ENCODE results near the gene IRAK1. TPM values are rescaled to one million over a fixed set of nuclear protein-coding genes. Genes with fewer than 3 reads are reported as not detected.

IRAK1 gene
- total and polyA plus RNA-seq, 2 donors, result 9.5 to 67.2 TPM

DNA sequence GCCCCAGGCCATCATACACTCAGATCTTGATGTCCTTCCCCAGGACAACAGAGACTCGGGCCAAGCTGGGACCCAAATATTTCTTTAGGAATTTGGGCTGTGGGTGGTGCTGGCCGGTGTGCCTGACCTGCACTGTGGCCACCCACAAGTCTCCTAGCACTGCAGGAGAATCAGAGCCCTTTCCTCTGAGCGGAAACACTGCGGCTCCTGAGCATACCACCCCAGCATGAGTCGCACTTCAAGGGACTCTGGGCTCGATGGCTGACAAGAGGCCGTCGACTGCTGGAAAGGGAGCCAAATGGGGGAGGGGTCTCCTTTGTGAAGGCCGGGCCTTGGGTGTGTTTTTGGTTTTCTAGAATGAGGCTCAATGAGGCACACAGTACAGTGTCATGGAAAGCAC lies 13.0 kb upstream of the IRAK1 start:
- 58% methylated on average over 9 of the region's 9 CpGs for WGBS
- no peak for DNase-seq (ENCODE audit: extremely low spot score)
- no peak overlapping the region for H3K27ac ChIP-seq (ENCODE audit: low read depth)
- H3K4me1 ChIP-seq (ENCODE audit: insufficient read depth), result no peaks in the 10 kb centered on the region
- no peak overlapping the region for H3K4me3 ChIP-seq (ENCODE audit: low read depth, low read length)
- no peaks in the 10 kb centered on the region for H3K36me3 ChIP-seq (ENCODE audit: insufficient read depth)

DNA sequence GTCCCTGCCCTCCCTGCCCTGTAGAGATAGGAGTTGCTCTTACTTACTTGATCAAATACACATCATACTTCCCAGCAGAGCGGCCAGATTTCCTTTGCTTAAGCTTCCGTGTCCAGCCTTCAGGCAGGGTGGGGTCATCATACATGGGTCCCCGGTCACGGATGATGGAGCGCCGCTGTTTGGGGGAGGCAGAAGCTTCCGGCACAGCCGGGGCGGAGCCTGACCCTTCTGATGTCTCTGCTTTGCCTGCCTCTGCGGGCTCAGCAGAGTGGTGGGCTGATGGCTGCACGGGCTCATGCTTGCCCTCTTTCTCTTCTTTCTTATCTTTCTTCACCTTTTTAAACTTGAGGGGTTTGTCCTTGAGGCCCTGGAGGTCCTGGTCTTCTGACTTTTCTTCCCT lies 12.5 kb upstream of the IRAK1 start:
- Histone ChIP-seq H3K36me3 (ENCODE audit: insufficient read depth) (no peaks in the 10 kb centered on the region), H3K27ac (ENCODE audit: low read depth) (no peak overlapping the region), H3K4me3 (ENCODE audit: low read depth, low read length) (no peak overlapping the region), H3K4me1 (ENCODE audit: insufficient read depth) (no peaks in the 10 kb centered on the region)
- WGBS, result 91% methylated on average over 11 of the region's 11 CpGs
- DNase-seq (ENCODE audit: extremely low spot score), result no peak

DNA sequence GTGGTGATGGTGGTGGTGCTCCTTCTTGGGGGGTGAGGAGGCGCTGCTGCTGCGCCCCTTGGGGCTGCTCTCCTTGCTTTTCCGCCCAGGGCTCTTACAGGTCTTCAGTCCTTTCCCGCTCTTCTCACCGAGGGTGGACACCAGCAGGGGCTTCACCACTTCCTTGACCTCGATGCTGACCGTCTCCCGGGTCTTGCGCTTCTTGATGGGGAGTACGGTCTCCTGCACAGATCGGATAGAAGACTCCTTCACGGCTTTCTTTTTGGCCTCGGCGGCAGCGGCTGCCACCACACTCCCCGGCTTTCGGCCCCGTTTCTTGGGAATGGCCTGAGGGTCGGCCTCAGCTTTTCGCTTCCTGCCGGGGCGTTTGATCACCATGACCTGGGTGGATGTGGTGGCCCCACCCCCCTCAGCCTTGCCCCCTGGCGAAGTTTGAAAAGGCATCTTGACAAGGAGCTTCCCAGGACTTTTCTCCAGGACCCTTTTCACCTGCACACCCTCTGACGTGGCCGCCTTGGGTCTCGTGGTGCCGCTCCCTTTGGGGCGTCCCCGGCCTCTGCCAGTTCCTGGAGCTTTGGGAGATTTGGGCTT lies 11.1 kb upstream of the IRAK1 start:
- no peak overlapping the region for H3K27ac ChIP-seq (ENCODE audit: low read depth)
- H3K4me3 ChIP-seq (ENCODE audit: low read depth, low read length), result no peak overlapping the region
- 90% methylated on average over 29 of the region's 29 CpGs for WGBS
- DNase-seq (ENCODE audit: extremely low spot score), result no peak
- H3K36me3 ChIP-seq (ENCODE audit: insufficient read depth), result no peaks in the 10 kb centered on the region
- H3K4me1 ChIP-seq (ENCODE audit: insufficient read depth), result no peaks in the 10 kb centered on the region

DNA sequence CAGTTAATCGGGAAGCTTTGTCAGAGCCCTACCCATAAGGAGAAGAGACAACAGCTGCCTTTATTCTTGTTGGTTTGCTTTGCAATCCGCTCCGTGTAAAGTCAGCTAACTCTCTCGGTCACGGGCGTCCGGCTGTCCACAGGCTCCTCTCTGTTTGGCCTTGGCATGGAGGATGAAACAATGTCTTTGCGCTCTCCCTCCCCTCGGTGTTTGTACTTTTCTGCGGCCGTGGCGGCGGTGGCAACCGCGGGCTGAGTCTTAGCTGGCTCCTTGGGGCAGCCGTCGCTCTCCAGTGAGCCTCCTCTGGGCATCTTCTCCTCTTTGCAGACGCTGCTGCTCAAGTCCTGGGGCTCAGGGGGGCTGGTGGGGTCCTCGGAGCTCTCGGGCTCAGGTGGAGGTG lies 10.6 kb upstream of the IRAK1 start:
- no peak for DNase-seq (ENCODE audit: extremely low spot score)
- Histone ChIP-seq H3K4me1 (ENCODE audit: insufficient read depth) (no peaks in the 10 kb centered on the region), H3K27ac (ENCODE audit: low read depth) (no peak overlapping the region), H3K36me3 (ENCODE audit: insufficient read depth) (no peaks in the 10 kb centered on the region), H3K4me3 (ENCODE audit: low read depth, low read length) (no peak overlapping the region)
- WGBS, result 91% methylated on average over 20 of the region's 20 CpGs

DNA sequence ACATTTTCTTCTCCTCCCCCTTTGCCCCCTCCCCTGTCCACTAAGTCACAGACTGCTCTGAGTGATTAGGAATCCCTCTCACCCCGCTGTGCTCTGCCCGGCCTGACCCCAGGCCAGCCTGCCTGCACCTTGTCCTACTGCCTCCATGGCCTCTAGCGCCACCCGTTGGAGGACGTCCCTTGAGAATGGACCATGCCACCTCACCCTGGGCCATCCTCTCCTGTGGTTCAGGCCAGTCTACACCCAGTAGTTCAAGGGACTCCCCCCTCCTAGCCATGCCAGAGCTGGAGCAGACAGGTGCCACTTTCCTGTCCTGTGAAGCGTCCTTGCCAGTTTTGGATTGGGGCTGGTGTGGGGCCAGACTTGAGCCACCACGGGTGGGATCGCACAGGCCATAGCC lies 9.7 kb upstream of the IRAK1 start:
- Histone ChIP-seq H3K36me3 (ENCODE audit: insufficient read depth) (no peaks in the 10 kb centered on the region), H3K4me3 (ENCODE audit: low read depth, low read length) (no peak overlapping the region), H3K27ac (ENCODE audit: low read depth) (no peak overlapping the region), H3K4me1 (ENCODE audit: insufficient read depth) (no peaks in the 10 kb centered on the region)
- no peak for DNase-seq (ENCODE audit: extremely low spot score)
- 89% methylated on average over 8 of the region's 8 CpGs for WGBS

DNA sequence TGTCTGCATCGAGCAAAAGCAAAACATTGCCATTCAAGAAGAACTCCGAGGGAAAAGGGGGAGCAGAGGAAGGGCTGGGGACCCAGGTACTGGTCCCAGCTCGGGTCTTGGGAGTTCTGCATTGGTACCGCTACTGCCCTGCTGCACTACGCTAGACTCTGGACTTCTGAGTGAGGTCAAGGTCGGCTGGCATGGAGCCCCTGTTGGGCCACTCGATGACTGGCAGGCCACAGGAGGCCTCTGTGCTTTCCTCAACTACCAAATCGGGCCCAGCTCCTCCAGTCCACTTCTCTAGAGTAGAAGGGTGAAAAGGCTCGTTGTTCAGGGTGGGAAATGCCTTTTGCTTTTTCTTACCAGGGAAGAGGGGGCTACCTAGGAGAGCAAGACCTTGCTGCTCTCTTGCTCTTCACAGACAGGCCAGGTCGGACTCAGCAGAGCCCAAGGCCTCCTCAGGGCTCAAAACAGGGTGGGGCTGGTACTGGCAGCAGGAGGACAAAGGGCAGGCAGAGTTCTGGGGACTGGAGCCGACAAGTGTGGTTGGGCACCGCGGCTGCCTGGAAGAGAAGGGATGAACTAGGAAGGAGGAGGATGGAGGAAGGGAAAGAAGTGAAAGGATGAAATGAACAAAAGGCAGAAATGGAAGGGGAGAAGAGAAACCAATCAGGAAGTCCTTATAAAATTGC lies 8.9 kb upstream of the IRAK1 start:
- no peaks in the 10 kb centered on the region for H3K4me1 ChIP-seq (ENCODE audit: insufficient read depth)
- WGBS, result 79% methylated on average over 13 of the region's 13 CpGs
- no peaks in the 10 kb centered on the region for H3K36me3 ChIP-seq (ENCODE audit: insufficient read depth)
- DNase-seq (ENCODE audit: extremely low spot score), result no peak
- no peak overlapping the region for H3K4me3 ChIP-seq (ENCODE audit: low read depth, low read length)
- no peak overlapping the region for H3K27ac ChIP-seq (ENCODE audit: low read depth)

DNA sequence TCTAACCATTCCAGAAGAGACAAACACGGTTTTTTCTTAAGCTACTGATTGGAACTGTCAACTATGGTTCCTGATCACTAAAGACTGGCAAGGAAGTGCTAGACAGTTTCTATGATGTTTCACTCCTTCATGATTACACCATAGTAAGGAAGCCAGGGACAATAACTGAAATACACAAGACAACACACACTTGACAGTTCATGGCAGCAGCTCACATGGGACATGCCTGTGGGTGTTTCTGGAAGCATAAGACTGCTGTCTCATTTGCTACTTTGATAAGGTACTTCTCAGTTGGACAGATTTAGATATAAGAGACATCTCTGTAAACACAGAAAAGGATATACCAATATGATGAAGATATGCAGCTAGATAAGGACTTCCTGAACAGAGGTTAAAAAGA lies 8.3 kb upstream of the IRAK1 start:
- 72% methylated on average over 1 of the region's 1 CpG for WGBS
- no peaks in the 10 kb centered on the region for H3K36me3 ChIP-seq (ENCODE audit: insufficient read depth)

DNA sequence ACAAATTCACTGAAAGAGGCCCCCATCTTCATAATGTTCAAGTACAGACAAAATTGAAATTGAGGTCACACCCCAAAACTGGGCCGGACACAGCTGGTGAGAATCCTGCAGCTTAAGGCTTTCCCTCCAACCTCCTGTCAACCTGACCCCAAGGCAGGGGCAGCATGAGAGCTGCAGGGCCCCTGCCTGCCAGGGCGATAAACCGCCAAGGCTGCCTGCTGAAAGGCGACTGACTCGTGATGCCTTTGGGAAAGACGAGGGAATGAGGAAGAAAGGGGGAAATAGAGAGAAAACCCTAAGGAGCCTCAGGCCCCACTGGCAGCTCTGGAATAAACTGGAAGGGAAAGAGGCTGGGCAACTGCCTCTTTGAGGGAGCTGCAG lies 7.3 kb upstream of the IRAK1 start:
- 83% methylated on average over 6 of the region's 6 CpGs for WGBS
- no peaks in the 10 kb centered on the region for H3K36me3 ChIP-seq (ENCODE audit: insufficient read depth)

More for the DNA sequence above, 8.3 kb upstream of the IRAK1 start:
- DNase-seq (ENCODE audit: extremely low spot score), result no peak
- Histone ChIP-seq H3K4me1 (ENCODE audit: insufficient read depth) (no peaks in the 10 kb centered on the region), H3K27ac (ENCODE audit: low read depth) (no peak overlapping the region), H3K4me3 (ENCODE audit: low read depth, low read length) (no peak overlapping the region)

DNA sequence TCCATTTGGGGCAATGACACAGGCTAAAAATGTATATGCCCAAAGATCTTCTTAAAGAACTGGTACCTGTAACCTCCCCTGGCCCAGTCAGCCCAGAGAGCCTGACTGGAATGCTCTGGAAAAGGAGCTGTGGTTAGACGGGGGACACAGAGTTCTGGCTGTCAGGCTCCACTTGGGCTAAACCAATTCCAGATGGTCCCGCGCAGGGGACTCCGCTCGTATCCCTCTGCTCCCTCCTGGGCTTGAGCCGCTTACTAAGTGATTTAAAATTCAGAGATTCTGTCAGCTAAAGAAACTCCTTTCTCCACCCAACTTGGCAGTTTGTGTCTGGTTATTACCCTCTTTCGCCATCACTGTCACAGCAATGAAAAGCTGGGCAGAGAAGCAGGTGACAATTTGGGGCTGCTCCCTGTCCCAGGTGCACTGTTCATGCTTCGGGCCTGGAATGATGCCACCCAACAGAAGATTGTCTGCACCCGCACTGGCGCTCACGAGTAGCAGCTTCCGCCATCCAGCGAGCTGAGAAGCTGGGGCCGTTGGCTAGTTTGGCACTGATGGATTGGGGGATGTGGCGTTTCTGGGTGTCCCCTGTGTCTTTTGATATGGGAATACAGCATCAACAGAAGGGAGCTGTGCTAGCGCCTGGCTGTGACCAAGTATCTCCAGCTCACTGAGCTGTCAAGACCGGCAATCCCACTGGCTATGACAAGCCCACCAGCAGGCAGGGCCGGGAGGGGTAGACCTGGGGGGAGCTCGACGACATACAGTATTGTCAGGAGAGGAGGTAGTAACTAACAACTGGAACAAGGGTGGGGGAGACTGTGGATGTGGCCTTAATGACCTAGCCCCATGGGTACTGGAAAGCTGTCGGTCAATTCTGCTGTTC lies 6.7 kb upstream of the IRAK1 start:
- WGBS, result 88% methylated on average over 21 of the region's 21 CpGs
- Histone ChIP-seq H3K36me3 (ENCODE audit: insufficient read depth) (no peaks in the 10 kb centered on the region), H3K27ac (ENCODE audit: low read depth) (no peak overlapping the region), H3K4me3 (ENCODE audit: low read depth, low read length) (no peak overlapping the region), H3K4me1 (ENCODE audit: insufficient read depth) (no peaks in the 10 kb centered on the region)
- no peak for DNase-seq (ENCODE audit: extremely low spot score)

More for the DNA sequence above, 7.3 kb upstream of the IRAK1 start:
- Histone ChIP-seq H3K4me3 (ENCODE audit: low read depth, low read length) (no peak overlapping the region), H3K4me1 (ENCODE audit: insufficient read depth) (no peaks in the 10 kb centered on the region), H3K27ac (ENCODE audit: low read depth) (no peak overlapping the region)
- DNase-seq (ENCODE audit: extremely low spot score), result no peak

DNA sequence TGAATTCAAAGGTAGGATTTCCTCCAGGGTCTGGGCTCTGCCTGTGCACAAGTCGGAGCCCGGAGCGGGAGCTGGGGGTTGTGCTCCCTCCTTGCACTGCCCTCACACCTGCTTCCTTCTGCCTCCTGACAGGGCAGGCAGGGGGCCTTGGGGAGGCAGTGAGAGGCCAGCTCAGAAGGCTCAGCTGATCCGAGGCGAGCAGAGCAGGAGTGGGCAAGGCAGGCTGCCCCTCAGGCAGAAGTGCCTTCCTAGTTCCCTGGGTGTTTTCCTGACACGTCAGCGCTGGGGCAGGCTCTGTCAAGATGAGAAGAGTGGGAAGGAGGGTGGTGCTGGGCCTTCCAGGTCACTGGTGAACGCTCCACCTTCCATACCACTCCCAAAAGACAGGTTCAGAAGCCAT lies 5.5 kb upstream of the IRAK1 start:
- no peak for DNase-seq (ENCODE audit: extremely low spot score)
- Histone ChIP-seq H3K4me3 (ENCODE audit: low read depth, low read length) (no peak overlapping the region), H3K27ac (ENCODE audit: low read depth) (no peak overlapping the region), H3K36me3 (ENCODE audit: insufficient read depth) (no peaks in the 10 kb centered on the region), H3K4me1 (ENCODE audit: insufficient read depth) (no peaks in the 10 kb centered on the region)
- WGBS, result 77% methylated on average over 8 of the region's 8 CpGs

DNA sequence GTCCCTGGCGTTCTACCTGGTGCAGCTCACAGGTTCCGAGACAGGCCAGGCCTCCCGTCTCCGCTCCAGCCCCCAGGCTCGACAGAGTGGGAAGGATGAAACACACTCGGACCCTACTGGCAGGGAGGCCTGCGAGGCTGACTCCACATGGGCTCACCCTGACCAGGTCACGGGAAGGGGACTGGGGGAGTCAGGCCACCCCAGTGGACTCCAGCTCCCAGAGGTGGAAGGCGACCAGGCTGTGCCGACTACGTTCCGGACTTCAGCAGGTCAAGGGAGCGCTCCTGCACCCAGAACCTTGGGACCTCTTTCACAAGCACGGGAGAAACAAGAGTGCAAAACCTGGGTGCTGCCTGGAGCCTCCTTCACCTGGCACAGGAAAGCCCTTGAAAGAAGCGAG lies 4.6 kb upstream of the IRAK1 start:
- no peak for DNase-seq (ENCODE audit: extremely low spot score)
- 91% methylated on average over 15 of the region's 15 CpGs for WGBS
- H3K27ac ChIP-seq (ENCODE audit: low read depth), result no peak overlapping the region
- no peaks in the 10 kb centered on the region for H3K4me1 ChIP-seq (ENCODE audit: insufficient read depth)
- no peak overlapping the region for H3K4me3 ChIP-seq (ENCODE audit: low read depth, low read length)
- no peaks in the 10 kb centered on the region for H3K36me3 ChIP-seq (ENCODE audit: insufficient read depth)

DNA sequence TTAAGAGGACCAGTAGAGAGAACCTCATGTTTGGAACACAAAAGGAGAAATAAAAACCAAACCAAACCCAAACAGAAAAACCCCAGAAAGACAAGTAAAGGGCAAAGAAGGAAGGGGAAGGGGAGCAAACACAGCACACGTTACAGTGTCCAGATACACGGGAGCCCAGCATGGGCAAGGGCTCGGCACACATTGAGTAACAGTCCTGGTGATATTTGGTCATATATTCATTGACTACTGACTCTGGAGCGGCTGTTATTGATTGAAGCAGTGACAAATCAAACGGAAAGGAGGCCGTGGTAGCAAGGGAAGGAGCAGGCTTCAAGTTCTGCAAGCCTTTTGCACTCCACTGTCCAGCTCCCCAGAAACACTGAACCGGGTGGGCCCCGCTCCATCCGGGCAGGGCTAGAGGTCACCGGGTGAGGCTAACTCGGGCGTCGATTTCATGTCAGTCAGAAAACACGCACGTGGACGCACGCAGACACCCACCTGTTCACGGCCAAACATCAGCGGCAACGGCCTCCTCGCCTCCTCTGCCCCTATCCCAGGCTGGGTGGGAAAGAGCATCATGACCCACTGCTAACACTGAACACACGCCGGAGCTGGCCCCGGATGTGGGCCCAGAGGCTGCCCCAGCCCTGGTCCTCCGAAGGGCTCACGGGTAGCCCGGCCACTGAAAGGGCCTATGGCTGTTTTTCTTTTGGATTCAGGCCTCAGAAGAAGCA lies 3.7 kb upstream of the IRAK1 start:
- H3K36me3 ChIP-seq (ENCODE audit: insufficient read depth), result no peaks in the 10 kb centered on the region
- WGBS, result 71% methylated on average over 27 of the region's 27 CpGs
- no peak overlapping the region for H3K4me3 ChIP-seq (ENCODE audit: low read depth, low read length)
- no peaks in the 10 kb centered on the region for H3K4me1 ChIP-seq (ENCODE audit: insufficient read depth)
- no peak overlapping the region for H3K27ac ChIP-seq (ENCODE audit: low read depth)
- DNase-seq (ENCODE audit: extremely low spot score), result no peak

DNA sequence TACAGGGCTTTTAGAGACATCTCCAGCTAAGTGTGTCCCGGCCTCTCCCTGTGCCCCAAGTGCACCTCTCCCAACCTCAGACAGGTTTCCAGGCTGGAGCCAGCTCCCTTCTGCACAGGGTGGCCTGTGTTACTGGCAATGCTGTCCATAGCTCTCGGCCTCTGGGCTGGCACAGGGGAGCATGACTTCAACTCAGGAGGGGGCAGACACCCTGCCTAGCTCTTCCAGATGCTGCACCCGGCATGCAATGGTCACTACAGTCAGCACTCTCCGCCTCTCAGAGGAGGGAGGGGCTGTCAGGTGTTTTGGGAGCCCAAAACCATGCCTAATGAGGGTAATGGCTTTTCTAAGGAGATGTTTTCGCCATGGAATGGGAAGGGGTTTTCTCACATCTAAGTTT lies 2.4 kb upstream of the IRAK1 start:
- no peak overlapping the region for H3K27ac ChIP-seq (ENCODE audit: low read depth)
- no peak for DNase-seq (ENCODE audit: extremely low spot score)
- WGBS, result 79% methylated on average over 5 of the region's 5 CpGs
- H3K4me3 ChIP-seq (ENCODE audit: low read depth, low read length), result no peak overlapping the region
- no peaks in the 10 kb centered on the region for H3K4me1 ChIP-seq (ENCODE audit: insufficient read depth)
- no peaks in the 10 kb centered on the region for H3K36me3 ChIP-seq (ENCODE audit: insufficient read depth)

Data from urinary bladder (tissue), 4 donors.